GM12872 (cell line): ENCODE data around the gene PRR29.

ENCODE experiments used
- CTCF ChIP-seq: IDR thresholded peaks from 3 replicates; pipeline ENCODE4 v1.5.1; 2011; ENCODE audit warnings: low read depth, mild to moderate bottlenecking, low read length, moderate library complexity; ENCODE audit not compliant: insufficient read depth

PRR29 gene

GRCh38 chr17:63998050-63998720, at the start of gene PRR29:
Gene PRR29, plus strand, starts transcription at chr17:63998351. Its CDS starts 14 bp downstream, at chr17:63998365.
- no peak for TF ChIP-seq CTCF

- TF ChIP-seq CTCF: no peak
Measured at GRCh38 chr17:63948521-63948920, 49.6 kb upstream of the PRR29 start.

GRCh38 chr17:63949576-63950250, 48.4 kb upstream of the PRR29 start:
- TF ChIP-seq CTCF: no peak

- TF ChIP-seq CTCF: peak; percentile 79
Measured at GRCh38 chr17:63950940-63951907, 46.9 kb upstream of the PRR29 start.

- peak; percentile 2; the same call in 1 of the 3 replicates for TF ChIP-seq CTCF
Measured at GRCh38 chr17:63954402-63955063, 43.6 kb upstream of the PRR29 start.

GRCh38 chr17:63955232-63955631, 42.9 kb upstream of the PRR29 start:
- TF ChIP-seq CTCF: no peak

GRCh38 chr17:63955791-63956190, 42.4 kb upstream of the PRR29 start:
- TF ChIP-seq CTCF: no peak
